Vagina (tissue), 2 donors: ENCODE measurements around the gene DENND1A.

Experiments
- POLR2AphosphoS5 ChIP-seq, 2 donors: sonication (generic); formaldehyde crosslinking; IDR thresholded peaks; one replicate each; pipeline ENCODE4 v1.9.0; 2017; ENCODE audit warnings: antibody characterized with exemption in 2 of 2, mild to moderate bottlenecking in 2 of 2, low read depth in 1 of 2; ENCODE audit not compliant: insufficient read depth in 1 of 2
- TF ChIP-seq, protein P1 (sequence below), 3 experiments: fragments of 450-650 bp in 2 of 3; fragments of 200-600 bp in 1 of 3; sonication (generic) in 1 of 3; IDR thresholded peaks; one replicate each; pipeline ENCODE4 v1.5.1; 2017 to 2019; ENCODE audit warnings: antibody characterized with exemption in 3 of 3, mild to moderate bottlenecking in 2 of 3, moderate library complexity in 2 of 3

DNA sequence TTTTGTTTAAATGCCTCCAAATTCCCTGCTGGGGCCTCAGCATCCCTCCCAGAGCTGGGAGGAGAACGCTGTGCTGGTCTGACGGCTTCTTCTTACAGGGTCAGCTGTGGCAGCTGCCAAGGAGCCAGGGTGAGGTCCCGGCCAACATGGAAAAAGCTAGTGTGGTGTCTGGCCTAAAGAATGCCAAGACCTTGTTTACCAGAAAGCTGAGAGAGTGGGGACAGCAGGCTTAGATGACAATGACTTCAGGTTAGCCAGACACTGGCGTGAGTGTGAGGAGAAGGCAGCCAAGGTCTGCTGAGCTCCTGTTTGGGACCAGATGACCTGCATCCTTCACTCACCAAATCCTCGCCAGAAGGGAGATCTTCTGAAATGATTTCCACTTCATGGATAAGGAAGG, 461.4 kb downstream of the DENND1A start:
- TF ChIP-seq, protein P1, sequence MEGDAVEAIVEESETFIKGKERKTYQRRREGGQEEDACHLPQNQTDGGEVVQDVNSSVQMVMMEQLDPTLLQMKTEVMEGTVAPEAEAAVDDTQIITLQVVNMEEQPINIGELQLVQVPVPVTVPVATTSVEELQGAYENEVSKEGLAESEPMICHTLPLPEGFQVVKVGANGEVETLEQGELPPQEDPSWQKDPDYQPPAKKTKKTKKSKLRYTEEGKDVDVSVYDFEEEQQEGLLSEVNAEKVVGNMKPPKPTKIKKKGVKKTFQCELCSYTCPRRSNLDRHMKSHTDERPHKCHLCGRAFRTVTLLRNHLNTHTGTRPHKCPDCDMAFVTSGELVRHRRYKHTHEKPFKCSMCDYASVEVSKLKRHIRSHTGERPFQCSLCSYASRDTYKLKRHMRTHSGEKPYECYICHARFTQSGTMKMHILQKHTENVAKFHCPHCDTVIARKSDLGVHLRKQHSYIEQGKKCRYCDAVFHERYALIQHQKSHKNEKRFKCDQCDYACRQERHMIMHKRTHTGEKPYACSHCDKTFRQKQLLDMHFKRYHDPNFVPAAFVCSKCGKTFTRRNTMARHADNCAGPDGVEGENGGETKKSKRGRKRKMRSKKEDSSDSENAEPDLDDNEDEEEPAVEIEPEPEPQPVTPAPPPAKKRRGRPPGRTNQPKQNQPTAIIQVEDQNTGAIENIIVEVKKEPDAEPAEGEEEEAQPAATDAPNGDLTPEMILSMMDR (IDR thresholded peaks at IDR 0.05): no peak
- TF ChIP-seq POLR2AphosphoS5 (IDR thresholded peaks at IDR 0.05; ENCODE audit: insufficient read depth in 1 of 2, low read depth in 1 of 2): no peak
